ENCODE results near the gene APOBEC3B.
"Not testable (repeated sequence)": the region's sequence is repeated elsewhere in the genome, so short reads cannot be mapped to it uniquely, and the experiment has no call there.

The APOBEC3B gene

GRCh38 chr22:38997518-38997917, 15.4 kb downstream of the APOBEC3B start:
- no peak for DNase-seq (ENCODE audit: low spot score)

GRCh38 chr22:39003165-39003638, 21.1 kb downstream of the APOBEC3B start:
- peak; percentile 75 for DNase-seq (ENCODE audit: low spot score)

GRCh38 chr22:39007177-39007576, 25.0 kb downstream of the APOBEC3B start:
- no peak for DNase-seq (ENCODE audit: low spot score)

- not testable (repeated sequence) for DNase-seq (ENCODE audit: low spot score)
Measured at GRCh38 chr22:39008271-39008850, 26.2 kb downstream of the APOBEC3B start.

GRCh38 chr22:39010946-39011345, 28.8 kb downstream of the APOBEC3B start:
- DNase-seq (ENCODE audit: low spot score): no peak

GRCh38 chr22:39012533-39013511, 30.7 kb downstream of the APOBEC3B start:
- no peak for DNase-seq (ENCODE audit: low spot score)

- DNase-seq (ENCODE audit: low spot score): not testable (repeated sequence)
Measured at GRCh38 chr22:39013561-39013941, 31.4 kb downstream of the APOBEC3B start.

GRCh38 chr22:39013942-39014722, 32.0 kb downstream of the APOBEC3B start, which contains the start of gene APOBEC3C:
APOBEC3C (plus strand) TSS chr22:39014257; CDS start chr22:39014363, 106 bp downstream.
- no peak for DNase-seq (ENCODE audit: low spot score)

GRCh38 chr22:39014723-39015121, 32.6 kb downstream of the APOBEC3B start:
- DNase-seq (ENCODE audit: low spot score): not testable (repeated sequence)

- no peak for DNase-seq (ENCODE audit: low spot score)
Measured at GRCh38 chr22:39016592-39016991, 34.4 kb downstream of the APOBEC3B start.

GRCh38 chr22:39017596-39018365, 35.6 kb downstream of the APOBEC3B start:
- DNase-seq (ENCODE audit: low spot score): no peak

- not testable (repeated sequence) for DNase-seq (ENCODE audit: low spot score)
Measured at GRCh38 chr22:39020021-39020651, 38.0 kb downstream of the APOBEC3B start.

- no peak for DNase-seq (ENCODE audit: low spot score)
Measured at GRCh38 chr22:39021552-39022250, 39.6 kb downstream of the APOBEC3B start.

GRCh38 chr22:39024519-39025308, 42.6 kb downstream of the APOBEC3B start:
- DNase-seq (ENCODE audit: low spot score): no peak

- no peak for DNase-seq (ENCODE audit: low spot score)
Measured at GRCh38 chr22:39026509-39027150, 44.5 kb downstream of the APOBEC3B start.

GRCh38 chr22:39027717-39028116, 45.6 kb downstream of the APOBEC3B start:
- no peak for DNase-seq (ENCODE audit: low spot score)

- no peak for DNase-seq (ENCODE audit: low spot score)
Measured at GRCh38 chr22:39028281-39028680, 46.1 kb downstream of the APOBEC3B start.

GRCh38 chr22:39029227-39029626, 47.1 kb downstream of the APOBEC3B start:
- no peak for DNase-seq (ENCODE audit: low spot score)

- DNase-seq (ENCODE audit: low spot score): no peak
Measured at GRCh38 chr22:39030705-39031104, 48.6 kb downstream of the APOBEC3B start.
